Measurements from ENCODE around the gene EVPL.

GRCh38 chr17:76038050-76038449 lies 10.9 kb upstream of the EVPL start:
- TF ChIP-seq EZH2 (IDR thresholded peaks at IDR 0.05), result no peak
- TF ChIP-seq POLR2AphosphoS5 (IDR thresholded peaks at IDR 0.05; ENCODE audit: borderline replicate concordance, low read depth, low read length), result no peak

Data from SK-N-MC (cell line).